Right lung (tissue), 5 donors: Measurements from ENCODE around the gene GALNT9. TPM values are rescaled to one million over a fixed set of nuclear protein-coding genes. Genes with fewer than 3 reads are reported as not detected.

Experiments
- DNase-seq, 2 donors: peaks; one replicate each; pipeline ENCODE4 v3.0.0-alpha.2; 2013
- polyA plus RNA-seq, 5 donors: library from polyadenylated mRNA; unstranded; fragments of 120-200 nt; gene quantifications; one replicate each; pipeline versions ENCODE4 v1.2.1 to v1.2.3, GENCODE V29; 2013; ENCODE audit warnings: inconsistent platforms in 1 of 5, low replicate concordance in 1 of 5; ENCODE audit not compliant: insufficient read length in 5 of 5, insufficient read depth in 1 of 5

GALNT9 gene
- polyA plus RNA-seq, 5 donors, result 1.9 to 4.2 (median 3.0) TPM

DNA sequence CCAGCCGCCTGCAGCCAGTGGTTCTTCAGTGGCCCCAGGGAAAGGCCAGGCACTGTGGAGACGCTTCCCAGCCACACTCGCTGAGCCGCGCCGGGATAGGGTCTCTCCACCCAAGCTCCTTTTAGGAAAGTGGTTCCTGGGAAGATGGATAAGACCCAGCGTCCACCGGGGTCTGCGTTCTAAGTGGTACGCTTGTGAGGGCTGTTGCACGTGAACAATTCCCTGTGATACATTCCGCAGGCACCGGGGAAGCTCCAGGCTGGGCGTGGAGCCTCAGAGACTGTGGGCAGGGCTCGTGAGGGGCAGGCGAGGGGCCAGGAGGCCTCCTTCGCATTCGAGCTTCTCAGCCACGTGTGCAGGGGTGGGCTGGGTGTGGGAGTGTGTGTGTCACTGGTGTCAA, 48.4 kb downstream of the GALNT9 start:
- DNase-seq, result no peak

DNA sequence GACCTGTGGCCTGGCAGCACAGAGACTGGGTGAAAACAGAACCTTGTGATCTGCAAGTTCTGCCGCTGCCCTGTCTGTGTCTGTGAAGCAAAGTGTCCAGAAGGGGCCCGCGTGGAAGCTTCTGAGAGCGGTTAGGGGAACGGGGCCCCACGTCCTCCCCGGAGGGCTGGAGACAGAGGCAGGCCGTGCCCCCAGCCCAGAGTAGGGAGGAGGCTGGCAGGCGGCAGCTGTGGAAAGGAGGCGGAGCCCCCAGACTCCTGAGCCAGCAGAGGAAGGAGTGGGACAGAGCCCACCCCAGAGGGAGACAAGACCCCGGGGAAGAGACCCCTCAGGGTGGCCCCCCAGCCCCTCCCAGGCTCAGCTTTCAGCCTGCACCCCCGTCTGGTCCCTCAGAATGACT, 49.0 kb downstream of the GALNT9 start:
- DNase-seq, result no peak

DNA sequence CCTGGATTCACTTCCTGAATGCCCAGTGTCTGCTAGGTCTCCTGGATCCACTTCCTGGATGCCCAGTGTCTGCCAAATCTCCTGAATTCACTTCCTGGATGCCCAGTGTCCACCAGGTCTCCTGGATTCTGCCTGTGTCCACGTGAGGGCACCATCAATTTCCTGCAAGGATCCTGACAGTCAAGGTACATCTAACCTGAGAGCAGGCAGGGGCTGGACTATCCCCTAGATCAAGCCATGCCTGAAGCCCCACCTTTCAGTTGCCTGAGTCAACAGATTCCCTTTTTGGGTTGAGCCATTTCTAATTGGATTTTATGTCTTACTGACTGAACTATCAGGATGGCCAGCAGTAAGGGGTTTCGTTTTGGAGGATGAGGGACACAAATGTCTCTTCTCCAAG, 49.5 kb downstream of the GALNT9 start:
- no peak for DNase-seq

DNA sequence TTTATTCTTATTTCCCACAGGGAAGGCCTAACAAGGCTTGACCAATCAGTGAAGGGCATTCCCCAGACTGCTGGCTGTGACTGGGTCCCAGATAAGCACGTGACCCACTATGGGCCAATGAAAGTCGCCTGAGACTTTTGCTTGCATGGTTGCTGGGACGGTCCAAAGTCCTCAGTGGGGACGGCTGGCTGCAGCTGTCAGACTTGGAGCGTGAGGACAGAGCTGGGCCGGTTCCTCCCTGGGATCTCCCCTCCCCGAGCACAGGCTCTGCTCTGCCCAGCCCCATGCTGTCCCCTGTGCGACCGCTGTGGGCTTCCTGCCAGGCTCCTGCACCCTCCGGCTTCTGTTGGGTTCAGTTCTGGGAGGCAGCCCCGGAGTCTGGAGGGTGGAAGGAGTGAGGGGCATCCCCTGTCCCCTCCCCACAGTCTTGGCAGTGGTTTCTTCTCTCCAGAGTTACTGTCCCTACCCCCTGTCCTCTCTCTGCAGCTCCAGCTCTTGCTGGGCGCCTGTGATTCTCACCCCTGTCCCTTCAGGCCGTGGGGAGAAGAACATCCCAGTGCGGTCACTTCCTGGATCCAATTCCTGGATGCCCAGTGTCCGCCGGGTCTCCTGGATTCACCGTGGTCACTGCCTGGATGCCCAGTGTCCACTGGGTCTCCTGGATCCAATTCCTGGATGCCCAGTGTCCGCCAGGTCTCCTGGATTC, 50.1 kb downstream of the GALNT9 start:
- peak; percentile 94 to 95 for DNase-seq

DNA sequence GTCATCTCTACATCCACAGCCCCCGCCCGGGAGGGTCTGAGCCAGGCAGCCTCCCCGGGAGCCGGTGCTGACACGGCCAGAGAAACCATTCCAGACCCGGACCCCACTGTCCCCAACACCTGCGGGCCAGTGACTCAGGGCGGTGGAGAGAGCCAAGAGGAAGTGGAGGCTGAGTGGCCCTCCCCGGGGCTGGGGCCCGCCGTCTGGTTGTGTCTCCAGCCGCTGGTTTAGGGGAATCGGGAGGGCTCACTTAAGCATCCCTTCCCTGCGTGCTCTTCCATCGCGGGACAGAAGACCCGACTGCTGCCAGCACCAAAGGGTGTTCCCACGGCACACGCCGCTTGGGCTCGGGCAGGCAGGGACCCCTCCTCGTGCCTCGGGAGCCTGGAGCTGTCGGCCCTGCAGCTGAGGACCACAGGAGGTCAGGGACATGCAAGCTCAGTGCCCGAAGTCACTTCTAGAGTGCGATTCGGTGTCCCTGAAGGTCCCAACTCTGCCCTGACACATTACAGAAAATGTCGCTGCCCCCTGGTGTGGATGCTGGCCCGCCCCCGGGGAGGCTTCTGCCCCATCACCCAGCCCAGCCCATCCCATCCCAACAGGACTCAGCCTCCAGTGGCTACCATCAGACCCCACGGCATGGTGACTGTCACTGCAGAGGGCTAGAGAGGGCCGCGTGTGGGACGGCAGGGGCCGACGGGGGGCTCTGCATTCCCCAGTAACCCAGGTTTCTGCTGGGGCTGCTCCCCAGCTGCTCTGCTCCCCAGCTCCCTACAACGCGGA, 50.8 kb downstream of the GALNT9 start:
- no peak for DNase-seq

DNA sequence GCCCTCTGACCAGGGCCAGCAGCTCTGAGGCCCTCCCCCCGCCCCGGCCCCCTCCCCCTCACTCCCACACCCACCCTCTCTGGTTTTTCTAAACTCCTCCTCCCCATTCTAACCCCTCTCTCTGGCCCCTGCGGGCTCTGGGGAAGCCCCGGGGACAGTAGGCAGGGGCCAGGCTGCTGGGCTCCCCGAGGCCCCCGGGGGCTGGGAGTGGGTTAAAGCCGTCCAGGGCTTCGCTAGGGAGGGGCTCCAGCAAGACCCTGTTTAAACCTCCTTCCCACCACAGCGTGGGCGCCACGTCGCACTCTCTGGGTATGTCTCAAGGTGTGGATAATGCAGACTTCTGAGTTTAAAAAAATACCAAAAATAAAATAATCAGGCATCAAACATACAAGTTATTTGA, 51.4 kb downstream of the GALNT9 start:
- no peak for DNase-seq

DNA sequence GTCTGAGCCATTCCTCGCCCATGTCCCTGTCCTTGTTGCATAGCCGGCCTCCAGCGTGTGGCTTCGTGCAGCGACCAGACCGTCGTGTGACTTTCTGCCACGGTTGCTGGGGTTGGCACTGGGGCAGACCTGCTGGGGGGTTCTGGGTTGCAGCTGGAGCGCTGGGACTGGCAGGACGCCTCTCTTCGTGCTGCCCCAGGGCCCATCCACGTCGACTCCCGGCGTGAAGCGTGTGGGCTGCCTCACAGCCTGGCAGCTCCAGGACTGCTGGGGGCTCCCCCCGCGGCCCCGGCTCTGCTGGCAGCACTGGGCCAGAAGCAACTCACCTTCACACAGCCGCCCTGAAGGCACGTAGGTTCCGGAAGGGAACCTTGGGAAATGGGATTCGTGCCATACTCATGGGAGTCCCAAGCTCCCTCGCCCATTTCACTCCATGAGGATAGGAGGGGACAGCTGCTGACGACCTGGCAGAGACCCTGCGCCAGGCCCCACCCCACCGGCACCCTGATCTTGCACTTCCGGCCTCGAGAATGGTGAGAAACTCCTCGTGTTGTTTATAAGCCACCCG, 51.9 kb downstream of the GALNT9 start:
- DNase-seq, result no peak

DNA sequence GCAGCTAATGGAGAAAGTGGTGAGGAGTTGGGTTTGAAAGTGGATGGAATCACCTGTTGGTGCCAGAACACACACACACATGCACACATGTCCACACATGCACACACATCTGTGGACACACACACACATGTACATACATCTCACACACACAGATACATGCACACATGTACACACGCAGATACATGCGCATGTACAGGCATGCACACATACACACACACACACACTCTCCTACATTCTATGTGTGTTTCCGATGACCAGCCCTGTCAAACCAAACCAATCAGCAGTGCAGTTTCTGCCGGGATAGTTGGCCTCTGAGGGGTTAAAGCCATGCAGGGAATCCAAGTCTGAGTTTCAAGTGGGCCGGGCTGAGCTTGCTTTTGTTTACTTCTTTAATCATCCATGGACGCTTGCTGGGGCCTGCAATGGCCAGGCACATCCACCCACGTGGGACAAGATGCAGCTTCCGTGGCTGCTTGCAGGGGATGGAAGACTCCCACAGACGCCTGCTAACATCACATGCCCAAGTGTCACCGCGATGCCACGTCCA, 52.5 kb downstream of the GALNT9 start:
- no peak for DNase-seq

DNA sequence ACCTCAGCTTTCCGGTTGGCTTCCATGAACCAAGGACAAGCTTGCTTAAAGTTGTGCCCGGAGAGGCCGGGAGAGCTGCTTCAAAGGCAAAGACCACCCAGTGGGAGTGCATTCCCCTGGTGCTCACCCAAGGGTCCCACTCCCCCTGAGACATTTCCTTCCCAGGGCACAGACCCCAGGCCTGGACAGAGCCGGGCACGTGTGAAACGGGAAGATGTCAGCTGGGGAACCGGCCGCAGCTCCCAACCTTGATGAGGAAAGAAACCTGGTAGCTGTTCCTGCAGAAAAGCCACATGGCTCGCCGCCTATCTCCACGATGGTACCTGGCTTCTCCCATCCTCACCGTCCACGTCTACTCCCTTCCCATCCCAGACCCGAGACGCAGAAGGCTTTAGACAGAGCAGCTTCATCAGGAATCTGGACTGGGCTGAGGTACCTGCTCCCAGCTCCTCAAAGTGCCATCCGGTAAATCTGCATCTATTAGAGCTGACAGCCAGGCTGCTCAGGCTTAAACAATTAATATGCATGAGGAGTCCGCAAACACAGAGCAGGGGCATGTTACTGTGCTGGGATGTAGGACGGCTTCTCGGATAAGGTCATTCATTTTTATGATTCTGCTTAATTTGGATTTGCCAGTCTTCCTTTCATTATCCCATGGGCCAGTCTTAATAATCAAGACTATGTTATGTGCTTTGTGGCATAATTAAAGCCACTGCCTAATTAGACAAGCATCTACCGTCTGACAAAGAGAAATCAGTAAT, 53.1 kb downstream of the GALNT9 start:
- DNase-seq, result no peak

DNA sequence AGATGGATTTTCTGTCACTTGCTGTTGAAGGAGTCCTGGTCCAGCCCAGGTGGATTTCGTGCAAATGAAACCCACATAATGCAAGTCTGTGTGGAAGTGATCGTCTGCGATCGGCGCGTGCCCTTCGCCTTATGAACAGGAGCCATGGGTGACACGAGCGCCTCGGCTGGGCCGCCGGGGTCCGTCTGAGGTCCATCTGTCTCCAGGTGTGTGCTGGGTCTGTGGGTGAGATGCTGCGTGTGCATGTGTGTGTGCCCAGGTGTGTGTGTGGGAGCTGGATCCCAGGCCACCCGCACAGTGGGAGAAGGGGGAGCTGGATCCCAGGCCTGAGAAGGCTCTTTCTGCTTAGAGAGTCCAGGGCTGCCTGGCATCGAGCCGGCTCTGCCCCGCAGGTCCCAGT, 53.8 kb downstream of the GALNT9 start:
- no peak for DNase-seq

DNA sequence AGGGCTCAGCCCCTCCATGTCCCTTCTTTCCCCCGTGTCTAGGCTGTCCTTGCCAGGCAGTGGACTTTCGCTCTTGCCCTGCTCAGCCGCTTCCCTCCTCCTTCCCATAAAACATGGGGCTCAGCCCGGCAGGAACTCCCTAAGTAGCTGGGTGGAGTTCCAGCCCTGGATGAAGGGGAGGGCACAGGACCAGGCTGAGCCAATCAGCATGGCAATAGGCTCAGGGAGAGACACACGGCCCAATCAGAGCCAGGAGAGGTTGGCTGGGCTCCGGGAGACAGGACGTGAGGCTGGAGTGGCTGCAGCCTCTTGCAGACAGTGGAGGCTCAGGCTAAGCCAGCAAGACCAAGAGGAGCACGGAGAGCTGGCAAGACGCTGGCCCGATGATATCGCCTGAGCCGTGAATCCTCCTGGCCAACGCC, 54.3 kb downstream of the GALNT9 start:
- peak; percentile 51 to 62 for DNase-seq

DNA sequence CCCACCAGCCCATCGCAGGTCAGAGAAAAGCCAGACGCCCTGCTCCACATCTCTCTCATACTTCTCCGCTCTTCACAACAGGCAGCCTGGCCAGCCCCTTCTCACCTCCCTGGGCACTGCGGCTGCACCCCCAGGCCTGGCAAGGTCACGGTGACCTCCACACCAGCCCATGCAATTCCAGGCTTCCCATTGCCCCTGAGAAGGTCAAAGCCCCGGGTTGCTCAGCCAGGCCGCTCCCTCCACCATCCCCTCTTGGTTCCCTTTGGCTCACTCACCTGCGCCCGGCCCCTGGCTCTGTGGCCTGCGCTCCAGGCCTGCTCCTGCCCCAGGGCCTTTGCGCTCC, 55.4 kb downstream of the GALNT9 start:
- DNase-seq, result no peak

DNA sequence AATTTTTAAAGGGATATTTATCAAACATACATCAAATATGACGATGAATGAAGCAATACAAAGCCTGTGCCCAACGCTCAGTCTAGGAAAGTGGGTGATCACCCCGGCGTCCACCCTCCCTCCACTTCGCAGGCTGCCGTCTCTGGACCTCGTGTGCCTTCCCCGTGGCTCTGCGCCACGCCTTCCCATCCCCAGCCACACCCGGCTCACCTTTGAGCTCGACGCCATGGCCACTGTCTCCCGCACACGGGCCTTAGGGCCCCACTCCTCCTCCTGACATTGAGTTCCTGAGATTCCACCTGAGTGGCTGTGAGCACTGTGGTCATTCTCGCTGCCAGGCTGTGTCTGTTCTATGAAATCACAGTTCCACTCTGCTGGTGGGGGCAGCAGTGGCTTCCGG, 56.7 kb downstream of the GALNT9 start:
- no peak for DNase-seq

DNA sequence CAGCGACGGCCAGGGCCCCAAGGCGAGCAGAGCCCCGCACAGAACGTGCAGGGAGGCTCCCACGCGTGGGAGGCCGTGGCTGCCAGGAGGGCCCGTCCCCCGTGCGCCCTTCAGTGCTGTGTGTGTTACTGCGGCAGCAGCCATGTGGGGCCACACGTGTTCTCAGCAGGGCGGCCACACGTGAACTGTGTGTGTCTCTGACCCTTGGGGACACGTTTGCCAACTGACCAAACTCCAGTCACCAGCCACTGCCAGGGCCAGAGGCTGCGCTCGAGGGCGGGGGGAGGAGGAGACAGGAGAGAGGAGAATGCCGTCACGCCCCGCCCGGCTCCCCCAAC, 57.7 kb downstream of the GALNT9 start:
- no peak for DNase-seq

DNA sequence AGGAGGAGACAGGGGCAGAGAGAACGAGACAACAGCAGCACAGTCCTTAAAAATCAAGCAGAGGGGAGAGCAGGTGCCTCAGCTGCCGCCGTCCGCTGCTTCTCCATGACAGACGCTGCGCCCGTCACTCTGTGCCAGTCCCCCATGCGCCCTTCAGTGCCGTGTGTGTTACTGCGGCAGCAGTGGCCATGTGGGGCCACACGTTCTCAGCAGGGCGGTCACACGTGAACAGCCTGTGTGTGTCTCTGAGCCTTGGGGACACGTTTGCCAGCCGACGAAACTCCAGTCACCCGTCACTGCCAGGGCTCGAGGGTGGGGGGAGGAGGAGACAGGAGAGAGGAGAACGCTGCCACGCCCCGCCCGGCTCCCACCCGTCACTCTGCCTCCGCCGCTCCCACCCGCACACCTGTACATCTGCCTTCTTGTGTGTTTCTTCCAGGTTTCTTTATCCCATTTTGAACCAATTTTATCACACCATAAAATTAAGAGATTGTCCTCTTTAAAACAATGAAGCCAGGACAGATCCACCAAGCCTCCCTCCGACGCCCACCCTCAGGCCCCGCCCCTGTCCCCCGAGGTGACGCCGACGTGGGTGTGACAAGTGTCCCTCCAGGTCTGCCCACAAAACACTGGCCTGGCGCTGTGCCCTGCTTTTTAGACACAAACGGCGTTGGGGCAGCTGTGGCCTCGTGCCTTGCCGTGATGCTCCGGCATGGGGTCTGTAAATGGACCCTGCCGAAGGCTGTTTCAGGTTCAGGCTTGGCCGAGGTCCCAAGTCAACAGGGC, 58.2 kb downstream of the GALNT9 start:
- no peak for DNase-seq

DNA sequence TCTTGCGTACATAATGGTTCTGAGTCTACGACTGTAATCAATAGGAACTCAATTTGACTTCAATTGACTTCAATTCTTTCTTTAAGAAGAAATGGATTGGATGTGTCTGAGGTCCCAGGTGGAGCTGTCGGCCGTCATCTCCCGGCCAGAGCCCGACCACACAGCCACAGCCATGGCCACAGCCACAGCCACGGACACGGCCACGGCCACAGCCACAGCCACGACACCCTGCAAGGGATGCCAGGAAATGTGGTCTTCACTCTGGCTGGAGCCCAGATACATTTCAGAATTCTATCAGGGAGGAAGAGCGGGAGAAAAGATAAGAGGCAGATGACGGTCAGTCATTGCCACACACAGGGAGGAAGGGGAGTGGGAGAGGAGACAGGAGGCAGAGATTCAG, 58.9 kb downstream of the GALNT9 start:
- no peak for DNase-seq

DNA sequence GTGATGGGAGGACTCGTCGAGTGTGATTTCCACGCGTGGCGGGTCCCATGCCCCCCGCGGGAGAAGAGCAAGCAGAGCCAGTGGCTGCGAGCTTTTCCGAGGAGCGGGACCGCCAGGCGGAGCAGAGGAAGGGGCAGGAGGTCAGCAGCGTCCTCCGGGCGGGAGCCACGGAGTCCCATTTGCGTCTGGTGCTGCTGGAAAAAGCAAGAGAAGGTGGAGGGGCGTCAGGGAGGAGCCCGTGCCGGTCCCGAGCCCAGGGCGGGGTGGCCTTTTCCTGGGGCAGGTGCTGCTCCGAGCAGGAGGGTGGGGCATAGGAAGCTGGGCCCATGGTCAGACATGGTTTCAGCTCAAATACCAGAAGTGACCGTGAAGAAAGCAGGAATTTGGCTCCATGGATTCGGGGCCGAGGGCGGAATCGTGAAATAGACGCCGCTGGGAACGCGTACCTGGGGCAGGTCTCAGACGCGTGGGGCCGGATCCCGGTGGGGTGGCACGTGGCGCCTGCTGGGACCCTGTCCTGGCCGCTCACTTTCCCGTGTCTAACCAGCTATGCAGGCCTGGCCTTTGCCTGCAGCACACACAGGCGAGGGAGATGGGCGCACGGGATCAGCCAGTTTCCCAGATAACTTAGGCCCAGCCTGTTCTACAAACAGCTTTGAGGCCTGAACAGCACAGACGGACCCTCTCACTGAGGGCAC, 60.0 kb downstream of the GALNT9 start:
- DNase-seq, result no peak

DNA sequence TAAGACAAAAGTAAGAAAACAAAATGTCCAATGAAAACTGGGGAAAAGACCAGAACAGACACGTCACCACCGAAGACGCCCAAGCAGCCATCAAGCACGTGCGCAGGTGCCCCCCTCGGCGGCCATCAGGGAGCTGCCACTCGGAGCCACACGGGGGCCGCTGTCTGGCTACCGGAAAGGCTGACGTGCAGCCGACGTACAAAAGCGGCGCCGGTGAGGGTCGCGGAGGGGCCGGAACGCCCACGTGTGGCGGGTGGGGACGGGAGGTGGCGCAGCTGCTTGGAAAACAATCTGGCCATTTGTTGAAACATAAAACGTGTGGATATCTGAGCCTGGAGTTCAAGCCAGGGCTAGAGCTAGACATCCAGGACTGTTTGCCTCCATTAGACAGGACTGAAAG, 60.7 kb downstream of the GALNT9 start:
- no peak for DNase-seq

DNA sequence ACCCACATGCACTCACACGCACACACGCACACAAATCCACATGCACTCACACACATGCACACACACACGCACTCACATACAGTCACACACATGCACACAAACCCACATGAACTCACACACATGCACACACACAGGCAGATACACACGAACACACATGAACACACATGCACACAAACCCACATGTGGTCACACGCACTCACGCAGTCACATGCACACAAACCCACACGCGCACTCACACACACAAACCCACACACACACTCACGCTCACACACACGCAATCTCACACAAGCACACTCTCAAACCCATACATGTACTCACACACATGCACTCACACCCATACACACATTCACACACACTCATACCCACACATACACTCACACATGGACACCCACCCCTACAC, 61.5 kb downstream of the GALNT9 start:
- no peak for DNase-seq

DNA sequence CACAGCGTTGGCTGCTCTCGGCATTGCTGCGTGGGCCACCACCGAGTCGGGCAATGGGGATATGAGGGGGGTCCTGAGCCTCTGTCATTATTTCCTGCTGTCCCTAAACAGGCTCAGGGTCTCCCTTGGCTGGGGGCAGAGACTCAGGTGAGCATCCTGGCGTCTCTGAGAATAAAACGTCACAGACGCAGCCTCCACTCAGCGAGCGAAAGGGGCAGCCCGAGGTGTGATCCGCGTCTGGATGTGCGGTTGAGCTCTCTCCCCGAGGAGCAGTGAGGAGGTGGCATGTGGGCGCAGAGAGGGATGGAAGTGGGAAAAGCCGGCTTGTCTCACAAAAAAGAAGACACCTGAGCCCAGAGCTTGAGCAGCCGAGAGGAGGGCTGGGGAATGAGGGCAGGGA, 62.6 kb downstream of the GALNT9 start:
- no peak for DNase-seq

DNA sequence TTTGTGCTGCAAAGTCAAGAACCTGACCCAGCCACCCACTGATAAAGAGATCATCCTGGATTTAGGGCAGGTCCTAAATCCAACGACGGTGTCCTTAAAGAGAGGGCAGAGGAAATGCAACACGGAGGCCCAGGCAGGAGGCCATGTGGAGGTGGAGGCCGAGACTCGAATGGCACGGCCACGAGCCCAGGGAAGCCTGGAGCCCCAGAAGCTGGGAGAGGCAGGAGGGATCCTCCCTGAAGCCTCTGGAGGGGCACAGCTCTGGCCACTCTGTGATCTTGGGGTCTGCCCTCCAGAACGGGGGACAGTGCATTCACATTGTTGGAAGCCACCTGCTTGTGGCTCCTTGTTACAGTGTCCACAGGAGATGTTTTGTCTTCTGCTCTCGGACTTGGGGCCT, 63.0 kb downstream of the GALNT9 start:
- no peak for DNase-seq
